Adrenal gland (tissue), 5 donors: ENCODE results near the gene LBH.

ENCODE experiments used
- POLR2A ChIP-seq, 2 donors: fragments of 450-650 bp; IDR thresholded peaks; one replicate each; pipeline ENCODE4 v1.6.1; 2017; ENCODE audit warnings: antibody characterized with exemption in 2 of 2, mild to moderate bottlenecking in 2 of 2, moderate library complexity in 1 of 2
- TF ChIP-seq, protein P1 (sequence below), 6 experiments: fragments of 450-650 bp in 4 of 6; fragments of 200-600 bp in 2 of 6; sonication (generic) in 1 of 6; IDR thresholded peaks; 1 replicate in 5 of 6; 2 replicates in 1 of 6; pipeline versions ENCODE4 v1.5.1 to v1.8.0; 2016 to 2021; ENCODE audit warnings: antibody characterized with exemption in 6 of 6, mild to moderate bottlenecking in 2 of 6, moderate library complexity in 1 of 6
- donor health status: DM: no; HTN: no; CAD: no.

DNA sequence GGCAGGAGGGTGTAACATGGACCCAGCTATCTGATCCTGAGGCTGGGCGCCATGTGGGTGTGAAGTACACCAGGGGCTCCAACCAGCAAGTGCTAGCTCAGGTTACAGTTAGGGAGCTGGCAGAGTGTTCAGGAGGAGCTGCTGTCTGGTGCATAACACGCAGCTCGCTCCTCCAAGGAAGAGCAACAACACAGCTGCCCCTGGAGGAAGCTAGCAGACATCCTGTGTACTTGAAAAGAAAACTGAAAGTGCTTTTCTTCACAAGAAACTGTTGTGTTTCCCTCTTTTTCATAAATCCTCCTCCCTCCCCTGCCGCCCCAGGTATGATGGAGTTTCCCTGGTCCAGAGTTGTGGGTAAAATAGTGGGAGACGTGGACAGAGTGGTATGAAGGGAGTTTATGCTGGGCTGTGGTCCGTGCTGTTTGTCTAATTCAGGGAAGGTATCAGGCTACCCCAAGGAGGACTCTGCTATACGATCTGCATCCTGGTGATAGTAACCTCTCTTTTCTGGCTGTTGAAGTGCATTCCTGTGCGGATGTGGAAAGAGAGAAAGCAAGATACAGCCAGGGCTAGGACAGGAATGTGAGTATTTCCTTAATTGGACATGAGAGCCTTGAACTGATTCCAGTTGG, 6.1 kb upstream of the LBH start:
- TF ChIP-seq, protein P1, sequence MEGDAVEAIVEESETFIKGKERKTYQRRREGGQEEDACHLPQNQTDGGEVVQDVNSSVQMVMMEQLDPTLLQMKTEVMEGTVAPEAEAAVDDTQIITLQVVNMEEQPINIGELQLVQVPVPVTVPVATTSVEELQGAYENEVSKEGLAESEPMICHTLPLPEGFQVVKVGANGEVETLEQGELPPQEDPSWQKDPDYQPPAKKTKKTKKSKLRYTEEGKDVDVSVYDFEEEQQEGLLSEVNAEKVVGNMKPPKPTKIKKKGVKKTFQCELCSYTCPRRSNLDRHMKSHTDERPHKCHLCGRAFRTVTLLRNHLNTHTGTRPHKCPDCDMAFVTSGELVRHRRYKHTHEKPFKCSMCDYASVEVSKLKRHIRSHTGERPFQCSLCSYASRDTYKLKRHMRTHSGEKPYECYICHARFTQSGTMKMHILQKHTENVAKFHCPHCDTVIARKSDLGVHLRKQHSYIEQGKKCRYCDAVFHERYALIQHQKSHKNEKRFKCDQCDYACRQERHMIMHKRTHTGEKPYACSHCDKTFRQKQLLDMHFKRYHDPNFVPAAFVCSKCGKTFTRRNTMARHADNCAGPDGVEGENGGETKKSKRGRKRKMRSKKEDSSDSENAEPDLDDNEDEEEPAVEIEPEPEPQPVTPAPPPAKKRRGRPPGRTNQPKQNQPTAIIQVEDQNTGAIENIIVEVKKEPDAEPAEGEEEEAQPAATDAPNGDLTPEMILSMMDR (IDR thresholded peaks at IDR 0.05), result peak in 1 of 6 experiments; percentile 3
- no peak for TF ChIP-seq POLR2A (IDR thresholded peaks at IDR 0.05)
